HG03565 (cell line): ENCODE data around the gene KLHL3.

Experiments
- ATAC-seq: cut with Tn5 transposase; IDR thresholded peaks from one replicate; pipeline ENCODE4 v1.9.1; 2021; ENCODE audit warnings: mild to moderate bottlenecking, moderate library complexity; ENCODE audit not compliant: unreplicated experiment

KLHL3 gene

DNA sequence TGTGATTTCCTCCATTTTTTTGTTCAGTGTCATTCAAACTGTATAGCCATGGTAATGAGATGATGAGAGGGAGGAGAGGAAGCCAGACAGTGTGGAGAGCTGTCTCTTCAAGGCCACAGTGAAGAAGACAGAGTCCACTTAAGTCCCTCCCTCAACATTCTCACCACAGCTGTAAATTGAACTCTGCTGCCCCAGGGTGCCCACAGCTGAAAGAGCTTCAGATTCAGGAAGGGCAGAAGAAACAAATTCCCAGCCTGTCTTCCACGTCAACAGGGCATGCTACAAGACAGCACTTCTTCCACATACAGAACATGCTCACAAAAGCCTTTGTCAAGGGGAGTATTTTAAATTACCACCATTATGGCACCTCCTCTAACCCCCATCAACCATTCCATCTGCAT is 100.4 kb downstream of the KLHL3 start:
- ATAC-seq: no peak

DNA sequence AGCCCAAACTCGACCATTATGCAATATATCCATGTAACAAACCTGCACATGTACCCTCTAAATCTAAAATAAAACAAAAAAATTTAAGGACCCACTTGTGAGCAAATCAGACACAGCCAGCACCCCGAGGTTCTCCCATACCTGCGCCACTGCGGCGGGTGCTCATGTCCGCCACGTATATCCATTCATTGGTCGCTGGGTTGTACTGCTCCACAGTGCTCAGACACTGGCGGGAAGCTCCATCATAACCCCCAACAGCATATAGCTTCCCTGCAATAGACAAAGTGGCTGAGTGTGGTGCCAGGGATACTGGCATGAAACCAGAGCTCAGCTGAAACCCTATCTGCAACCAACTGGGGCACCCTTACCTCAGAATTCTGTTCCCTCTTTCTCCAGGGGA is 102.0 kb downstream of the KLHL3 start:
- ATAC-seq: no peak

DNA sequence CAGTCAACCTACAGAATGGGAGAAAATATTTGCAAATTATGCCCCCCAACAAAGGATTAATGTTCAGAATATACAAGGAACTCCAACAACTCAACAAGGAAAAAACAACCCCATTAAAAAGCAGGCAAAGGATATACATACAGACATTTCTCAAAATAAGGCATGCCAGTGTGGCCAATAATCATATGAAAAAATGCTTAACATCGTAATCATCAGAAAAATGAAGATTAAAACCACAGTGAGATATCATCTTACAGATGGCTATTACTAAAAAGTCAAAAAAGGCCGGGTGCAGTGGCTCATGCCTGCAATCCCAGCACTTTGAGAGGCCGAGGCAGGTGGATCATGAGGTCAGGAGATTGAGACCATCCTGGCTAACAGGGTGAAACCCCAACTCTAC is 103.2 kb downstream of the KLHL3 start:
- ATAC-seq: no peak

DNA sequence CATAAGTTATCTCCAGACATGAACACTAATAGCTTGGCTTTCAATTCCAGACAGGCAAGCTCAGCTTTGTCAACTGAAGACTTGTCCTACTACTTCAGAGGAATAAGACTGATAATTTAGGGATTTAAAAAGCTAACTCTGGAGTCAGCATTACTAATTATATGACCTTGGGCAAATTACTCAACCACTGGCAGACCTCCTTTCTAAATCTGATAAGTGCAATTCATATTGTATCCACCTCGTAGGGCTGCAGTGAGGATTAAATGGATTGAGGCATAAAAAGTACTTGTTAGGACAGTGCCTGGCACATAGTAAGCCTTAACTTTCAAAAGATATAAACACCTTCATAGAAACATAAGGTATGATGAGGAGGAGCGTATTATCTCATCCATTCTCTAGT is 104.4 kb downstream of the KLHL3 start:
- no peak for ATAC-seq

DNA sequence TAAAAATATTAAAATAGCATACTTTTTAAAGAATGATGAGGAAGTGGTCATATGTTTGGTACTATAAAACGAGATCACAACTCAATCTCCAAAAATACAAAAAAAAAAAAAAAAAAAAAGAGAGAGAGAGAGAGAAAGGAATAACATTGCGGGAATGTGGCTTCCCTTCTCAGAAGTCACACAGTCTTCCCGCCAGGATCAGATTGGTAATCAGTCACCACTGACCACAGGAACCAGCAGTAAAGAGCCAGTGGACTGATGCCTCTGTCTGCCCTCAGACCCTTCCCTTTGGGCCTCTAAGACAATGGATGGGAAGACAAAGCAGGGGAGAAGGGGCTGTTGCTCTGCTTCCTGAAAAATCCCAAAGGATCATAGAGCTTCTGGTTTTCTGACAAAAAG is 104.9 kb downstream of the KLHL3 start:
- no peak for ATAC-seq

DNA sequence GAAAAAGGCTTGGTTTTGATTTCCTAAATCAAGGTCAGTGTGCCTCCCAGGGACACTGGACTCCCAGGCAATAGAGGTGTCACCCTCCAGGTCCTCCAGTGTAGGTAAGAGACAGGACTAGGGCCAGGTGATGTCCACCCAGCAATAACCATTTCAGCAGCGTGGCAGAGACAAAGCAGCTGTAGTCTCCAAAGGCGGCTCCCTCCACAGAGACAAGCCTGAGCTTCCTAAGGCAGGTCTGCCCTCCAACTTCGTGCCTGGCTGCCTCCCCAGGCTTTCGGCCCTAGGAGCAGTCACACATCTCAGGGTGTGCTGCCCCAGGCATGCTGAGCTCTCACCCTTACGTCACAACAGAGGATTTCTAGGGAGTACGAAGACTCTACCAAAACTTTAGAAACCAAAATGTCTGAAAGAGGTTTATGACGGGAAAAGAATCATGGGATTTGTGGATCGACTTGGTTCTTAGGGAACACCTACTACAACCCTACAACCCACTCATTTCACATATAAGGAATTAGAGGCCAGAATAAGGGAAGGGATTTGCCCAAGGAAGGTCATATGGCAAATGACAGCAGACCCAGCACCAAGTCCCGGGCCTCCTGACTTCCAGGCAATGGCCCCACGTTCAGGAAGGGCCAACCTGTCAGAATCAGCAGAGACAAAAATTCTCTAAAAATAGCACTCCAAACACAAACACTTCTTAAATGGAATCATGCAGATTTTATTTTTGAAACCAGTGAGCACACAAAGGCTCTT is 105.5 kb downstream of the KLHL3 start:
- ATAC-seq: no peak

DNA sequence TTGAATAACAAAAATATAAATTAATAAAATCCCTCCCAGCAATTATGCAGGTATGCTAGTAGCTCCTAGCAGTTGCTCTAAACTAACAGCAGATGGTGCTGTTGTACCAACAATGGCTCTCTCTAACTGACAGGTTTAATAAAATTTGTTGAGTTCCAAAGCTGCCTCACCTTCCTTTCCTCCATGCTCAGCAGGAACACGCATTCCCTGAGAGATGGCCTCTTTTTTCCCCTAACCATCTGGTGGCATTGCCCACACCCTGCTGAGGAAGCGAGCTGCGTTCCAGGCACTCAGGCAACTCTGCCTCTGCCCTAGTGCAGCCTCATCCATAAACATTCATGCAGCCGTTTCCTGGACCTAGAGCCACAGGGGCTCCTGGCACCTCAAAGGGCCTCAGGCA is 106.2 kb downstream of the KLHL3 start:
- ATAC-seq: peak; percentile 68

DNA sequence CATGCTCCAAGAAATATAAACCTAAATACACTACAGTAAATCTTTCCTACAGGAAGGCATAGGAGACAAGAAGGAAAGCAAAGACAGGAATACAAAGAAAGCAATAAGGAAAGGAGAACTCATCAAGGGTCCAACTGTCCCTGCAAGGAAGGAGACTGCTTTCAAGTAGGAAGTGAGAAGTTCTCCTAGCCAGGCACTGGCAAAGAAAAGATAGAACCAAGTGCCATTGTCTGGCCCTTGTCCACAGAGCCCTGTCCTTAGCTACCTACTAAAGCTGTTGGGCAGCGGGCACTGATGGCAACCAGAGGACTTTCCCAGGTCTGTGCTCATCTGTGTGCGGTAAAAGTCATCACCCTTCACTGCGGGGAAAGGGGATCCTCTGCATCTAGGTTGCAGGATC is 108.2 kb downstream of the KLHL3 start:
- ATAC-seq: no peak

DNA sequence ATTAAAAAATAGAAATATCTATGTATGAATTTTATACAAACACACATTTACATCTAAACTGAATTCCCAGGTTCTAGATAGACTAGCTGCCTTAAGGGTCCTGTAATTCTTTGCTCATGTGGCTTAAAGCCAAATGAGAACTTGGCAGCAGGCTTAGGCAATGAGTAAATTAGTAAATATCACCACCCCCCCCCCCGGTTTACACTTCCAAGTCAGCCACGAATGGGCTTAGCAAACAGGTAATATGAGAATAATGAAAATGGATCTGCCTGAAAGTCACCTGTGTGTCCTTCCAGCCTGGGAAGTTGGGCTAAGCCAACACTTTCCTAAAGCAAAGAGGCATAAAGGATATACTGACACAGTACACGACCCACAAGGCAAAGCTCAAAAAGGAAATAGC is 108.6 kb downstream of the KLHL3 start:
- ATAC-seq: no peak

DNA sequence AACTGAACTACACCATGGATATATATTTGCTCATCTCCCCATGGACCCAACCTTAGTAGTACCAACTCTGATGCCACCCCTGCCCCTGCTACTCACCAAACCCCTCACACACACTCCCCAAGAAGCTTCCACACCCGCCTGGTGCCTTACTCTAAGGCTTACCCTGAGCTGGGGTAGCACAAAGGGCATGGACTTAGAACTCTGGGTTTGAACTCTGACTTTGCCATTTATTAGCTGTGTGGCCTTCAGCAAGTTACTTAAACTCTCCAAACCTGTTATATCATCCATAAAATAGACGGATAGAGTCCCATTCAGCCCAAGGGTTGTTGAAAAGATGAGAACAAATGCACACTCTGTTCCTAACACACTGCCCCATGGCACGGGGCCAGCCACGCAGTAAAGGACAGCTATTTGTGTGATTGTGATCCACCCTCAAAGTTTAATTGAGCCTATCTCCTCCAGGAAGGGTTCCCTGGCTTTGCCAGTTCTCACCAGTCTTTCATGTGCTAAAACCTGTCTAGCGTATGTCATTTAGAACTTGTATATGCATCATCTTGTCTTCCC is 111.0 kb downstream of the KLHL3 start:
- no peak for ATAC-seq

DNA sequence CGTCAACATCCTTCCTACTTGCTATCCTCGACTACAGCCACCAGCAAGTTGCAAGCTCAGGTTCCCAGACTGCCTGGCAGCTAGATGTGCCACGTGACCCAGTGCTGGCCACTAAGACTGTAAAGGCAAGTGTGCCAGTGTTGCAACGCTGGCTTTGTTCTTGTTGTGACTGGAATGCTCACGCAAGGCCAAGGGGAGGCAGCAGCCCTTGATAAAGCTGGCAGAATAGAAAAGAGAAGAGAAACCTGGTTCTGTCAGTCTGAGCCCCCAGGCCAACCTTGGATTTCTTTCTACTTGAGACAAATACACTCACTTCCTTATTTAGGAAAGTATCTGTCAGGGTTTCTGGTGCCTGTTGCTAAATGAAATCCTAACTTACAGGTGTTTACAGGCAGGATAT is 113.0 kb downstream of the KLHL3 start:
- ATAC-seq: no peak

DNA sequence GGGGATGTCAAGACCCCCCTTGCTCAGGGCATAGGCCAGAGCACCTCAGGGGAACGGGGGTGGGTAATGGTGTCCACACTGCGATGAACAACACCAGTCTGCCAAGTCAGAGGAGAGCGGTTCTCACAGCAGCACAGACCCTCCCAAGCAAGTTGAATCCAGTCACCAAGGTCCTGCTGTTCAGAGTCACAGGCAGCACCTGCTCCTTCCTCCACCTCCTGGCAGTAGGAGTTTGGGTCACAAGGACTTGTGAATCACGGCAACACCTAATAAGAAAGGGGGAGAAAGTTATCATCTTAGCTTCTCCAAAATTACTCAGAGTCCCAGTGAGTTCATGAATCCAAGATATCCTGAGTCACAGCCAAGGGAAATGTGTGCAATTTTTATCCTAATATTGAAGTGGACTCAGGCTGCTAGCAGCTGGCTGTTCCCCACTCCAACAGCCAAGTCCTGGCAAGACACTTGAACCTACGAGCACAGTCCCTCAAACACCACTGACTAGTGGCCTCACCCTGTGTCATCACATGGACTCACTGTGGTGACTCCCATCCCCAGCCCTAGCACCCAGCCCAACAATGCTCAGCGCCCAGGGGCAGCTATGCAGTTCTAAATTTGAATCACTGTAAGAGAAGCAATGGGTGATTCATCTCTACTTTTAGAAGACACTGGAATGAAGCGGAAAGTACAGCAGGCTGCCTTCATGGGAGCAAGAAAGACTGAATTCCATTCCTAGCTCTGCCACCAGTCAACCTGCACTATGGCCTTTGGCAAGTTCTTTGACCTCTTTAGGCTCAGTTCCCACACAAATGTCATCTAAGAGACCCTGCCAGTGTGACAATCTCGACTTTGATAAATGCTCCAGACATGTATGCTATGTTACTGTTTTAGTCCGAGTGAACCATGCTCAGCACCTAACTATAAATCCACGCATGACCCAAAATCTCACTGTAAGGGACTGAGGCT is 113.7 kb downstream of the KLHL3 start:
- ATAC-seq: no peak

DNA sequence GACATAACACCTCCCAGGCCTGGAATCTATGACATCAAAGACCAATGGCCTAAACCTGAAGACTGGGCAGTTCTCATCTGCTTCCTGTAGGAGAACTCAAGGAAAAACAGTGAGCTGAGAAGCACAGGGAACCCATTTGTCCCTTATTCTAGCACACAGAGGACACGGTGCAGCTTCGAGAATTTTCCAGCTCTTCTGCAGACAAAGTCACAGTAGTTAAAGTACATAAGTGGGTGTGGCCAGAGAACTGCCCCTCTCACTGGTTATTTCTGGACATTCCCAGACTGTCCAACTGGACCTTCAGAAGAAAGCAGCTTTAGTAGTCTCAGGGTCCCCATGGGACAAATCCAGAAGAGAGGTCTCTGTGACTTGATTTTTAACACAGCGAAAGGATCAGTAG is 114.6 kb downstream of the KLHL3 start:
- no peak for ATAC-seq

DNA sequence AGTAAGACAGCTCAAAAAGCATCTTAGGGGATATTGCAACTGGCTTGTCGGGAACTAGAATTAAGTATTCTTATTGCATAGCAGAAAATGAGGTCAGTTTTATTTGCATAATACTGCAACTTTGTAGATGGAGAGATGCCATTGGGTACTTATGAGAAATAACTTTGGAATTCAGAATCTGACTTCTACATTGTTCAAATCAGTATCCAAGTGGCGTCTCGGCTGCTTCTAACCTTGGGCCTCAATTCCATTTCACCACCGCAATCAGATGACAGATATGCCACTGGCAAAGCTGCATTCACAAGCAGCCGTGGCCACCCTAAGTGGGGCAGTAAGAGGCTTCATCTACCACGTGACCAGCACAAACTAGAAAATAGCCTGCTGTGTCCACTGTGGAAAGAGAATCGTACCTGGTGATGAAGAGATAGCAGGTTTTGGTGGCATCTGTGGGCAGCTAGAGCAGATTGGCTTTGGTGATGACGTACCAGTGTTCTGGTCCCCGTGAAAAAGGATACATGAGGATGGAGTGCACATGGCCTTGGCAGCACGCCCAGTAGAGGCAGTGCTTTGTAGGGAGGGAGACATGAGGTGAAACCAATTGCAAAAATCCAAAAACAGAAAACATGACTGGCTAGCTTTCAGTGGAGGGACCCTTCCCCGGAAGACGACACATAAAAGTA is 116.6 kb downstream of the KLHL3 start:
- ATAC-seq: no peak

DNA sequence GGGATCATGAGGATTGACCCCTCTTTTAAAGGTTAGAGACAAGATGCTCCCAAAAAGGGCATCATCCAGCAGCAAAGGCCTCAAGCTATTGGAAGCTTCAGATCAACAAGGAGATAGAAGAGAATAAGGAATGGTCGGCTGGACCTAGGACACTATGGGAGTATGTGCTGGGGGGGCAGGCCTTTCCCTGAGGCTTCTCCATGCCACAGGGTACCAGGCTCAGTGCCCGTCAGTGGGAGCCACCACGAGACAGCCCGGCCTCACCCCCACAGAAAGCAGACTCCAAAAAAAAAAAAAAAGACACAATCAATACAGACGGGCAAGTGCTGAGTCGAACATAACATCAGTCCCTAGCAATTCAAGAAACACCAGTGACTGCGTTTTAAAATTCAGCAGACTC is 117.4 kb downstream of the KLHL3 start:
- ATAC-seq: no peak

DNA sequence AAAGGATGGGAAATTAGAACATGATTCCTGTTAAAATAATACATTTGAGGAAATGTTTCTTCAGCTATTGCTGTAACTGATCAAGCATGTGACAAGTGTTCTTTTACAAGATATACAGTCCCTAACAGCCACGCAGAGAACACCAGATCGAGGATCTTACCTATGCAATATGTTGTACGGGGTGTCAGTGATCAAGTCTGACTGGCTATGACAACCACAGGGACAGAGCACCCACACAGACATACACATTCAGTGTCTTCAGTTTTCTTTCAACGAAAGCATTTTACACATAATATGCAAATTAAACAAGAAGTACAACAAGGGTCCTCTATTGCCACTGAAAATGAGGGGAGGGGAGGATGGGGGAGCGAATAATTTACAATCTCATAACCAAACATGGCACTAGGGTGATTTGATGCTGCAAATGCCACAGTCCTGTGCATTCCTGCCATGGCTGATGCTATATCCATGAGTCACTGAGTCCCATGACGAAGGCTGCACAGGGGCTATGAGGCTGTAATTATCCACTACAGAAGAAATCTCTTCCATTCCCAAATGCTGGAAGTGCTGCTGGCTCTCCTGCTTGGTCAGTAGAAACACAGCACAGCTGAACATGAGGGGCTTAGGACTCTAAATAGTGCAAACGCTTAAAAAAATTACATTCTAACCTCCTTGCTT is 118.2 kb downstream of the KLHL3 start:
- ATAC-seq: no peak

DNA sequence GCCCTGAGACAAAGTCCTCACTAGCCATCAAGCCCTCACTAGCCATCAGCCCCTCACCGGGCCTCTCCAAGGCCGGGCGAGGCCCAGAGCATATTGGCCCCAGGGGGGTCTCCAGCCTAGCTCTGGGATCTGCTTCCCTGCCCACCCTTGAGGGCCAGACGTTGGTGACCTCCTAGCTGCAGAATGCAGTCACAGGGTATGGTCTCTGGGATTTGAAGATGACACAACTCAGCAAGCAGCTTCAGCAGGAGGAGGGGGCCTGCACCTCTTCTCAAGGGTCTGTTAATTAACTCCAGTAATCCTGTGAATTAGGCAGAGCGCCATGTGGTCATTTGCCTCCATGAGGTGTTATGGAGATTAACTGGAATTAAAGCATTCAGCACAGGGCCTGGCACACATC is 119.8 kb downstream of the KLHL3 start:
- no peak for ATAC-seq

DNA sequence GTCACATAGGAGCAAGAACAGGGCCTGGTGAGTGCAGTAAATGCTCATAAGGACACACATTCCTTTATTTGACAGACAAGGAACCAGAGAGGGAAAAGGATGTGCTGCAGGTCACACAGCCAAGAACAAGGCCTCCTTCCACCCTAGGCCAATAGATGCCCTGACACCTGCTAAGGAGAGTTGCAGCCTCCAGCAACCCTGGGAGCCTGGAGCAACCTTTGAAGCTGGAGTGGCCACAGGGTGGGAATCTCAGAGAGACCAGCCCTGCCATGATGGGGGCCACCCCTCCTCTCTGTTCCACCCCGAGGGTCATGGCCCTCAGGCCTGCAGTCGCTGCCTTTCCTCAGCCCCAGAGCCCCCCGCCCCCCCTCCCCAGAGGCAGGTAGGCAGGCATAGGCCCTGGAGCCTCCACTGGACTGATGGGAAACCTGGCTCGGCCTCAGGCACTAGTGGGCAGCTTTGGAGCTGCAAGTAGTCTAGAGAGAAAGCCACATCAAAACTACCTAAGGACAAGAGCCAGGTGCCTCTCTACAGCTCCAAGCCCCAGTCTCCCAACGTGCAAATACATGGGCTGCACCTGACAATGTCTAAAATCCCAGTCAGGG is 120.6 kb downstream of the KLHL3 start:
- ATAC-seq: no peak

DNA sequence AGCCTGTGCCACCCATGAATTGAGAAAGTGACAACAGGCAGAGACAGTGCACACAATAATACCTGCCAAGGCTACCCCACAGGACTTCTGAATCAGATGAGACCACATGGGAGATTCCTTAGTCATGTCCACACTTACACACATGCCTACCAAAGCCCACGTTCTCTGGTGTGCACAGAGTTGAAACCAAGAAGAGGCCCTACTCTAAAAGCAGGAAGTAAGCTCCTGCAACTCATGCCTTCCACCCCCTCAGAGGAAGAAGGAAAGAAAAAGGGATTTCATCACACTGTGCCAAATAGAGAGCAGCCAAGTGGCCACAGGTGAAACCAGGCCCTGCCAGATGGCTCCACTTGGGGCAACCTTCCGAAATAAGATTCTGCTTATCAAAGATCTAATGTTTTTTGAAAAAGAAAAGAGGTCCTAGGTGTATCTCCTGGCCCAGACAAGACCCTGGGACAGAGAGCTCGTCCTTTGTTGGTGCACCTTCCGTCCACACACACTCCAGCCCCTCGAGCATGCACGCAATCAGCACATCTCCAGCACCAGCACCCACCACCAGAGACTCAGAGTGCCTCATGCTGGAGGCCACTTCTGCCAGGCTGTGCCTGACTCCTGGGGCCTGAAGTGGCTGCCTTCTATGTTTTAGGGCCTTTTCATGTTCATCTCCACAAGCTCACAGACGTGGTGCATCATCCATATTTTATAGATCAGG is 122.2 kb downstream of the KLHL3 start:
- no peak for ATAC-seq

DNA sequence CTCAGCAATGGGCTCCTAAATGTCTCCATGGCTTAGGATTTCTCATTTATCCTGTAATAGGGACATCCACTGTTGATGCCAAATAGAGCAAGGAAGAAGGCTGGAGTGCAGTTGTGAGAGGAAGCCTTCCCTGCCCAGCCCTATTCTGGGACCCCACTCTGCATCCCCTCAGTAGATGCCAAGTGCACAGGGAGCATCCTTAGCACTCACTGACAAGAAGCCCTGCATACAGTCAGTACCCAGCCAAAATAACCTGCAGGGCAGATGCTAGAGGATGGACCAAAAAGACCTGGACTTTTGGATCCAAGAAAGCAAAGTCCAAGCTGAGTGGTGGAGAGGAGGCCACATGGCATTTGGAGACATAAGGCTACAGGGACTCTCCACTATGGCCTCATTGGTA is 123.3 kb downstream of the KLHL3 start:
- no peak for ATAC-seq
